ENCODE results near the gene HNRNPUL1.

DNA sequence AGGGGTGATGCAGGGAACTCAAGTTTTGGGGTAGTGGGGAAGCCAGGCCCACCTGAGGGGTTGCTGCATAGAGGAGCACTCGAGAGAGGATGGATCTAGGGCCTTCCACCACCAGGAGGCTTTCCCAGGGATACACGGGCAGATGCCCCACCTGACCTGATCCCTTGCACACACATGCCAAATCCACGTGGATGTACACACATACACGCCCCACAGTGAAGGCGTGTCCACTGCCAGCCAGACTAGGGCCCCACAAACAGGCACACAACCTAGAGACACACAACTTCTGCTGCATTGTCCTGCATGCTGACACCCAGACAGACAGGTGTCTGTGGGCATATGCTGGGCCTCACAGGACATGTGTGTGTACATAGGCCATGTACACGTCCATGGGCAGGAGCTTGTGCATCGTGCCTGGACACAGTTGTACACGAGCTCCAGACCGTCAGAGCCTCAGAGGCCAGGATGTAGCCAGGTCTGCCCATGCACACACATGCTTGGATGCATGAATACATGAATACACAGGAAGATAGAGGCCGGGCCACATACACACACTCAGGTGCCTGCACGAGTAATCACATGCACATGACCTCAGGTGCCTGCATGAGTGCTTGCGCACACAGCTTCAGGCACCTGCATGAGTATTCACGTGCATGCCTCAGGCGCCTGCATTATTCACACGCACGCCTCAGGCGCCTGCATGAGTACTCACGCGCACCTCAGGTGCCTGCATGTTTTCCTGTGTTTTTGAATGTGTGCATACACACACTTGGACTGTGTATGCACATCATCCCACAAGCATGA lies 54.7 kb downstream of the HNRNPUL1 start:
- TF ChIP-seq, protein P1, sequence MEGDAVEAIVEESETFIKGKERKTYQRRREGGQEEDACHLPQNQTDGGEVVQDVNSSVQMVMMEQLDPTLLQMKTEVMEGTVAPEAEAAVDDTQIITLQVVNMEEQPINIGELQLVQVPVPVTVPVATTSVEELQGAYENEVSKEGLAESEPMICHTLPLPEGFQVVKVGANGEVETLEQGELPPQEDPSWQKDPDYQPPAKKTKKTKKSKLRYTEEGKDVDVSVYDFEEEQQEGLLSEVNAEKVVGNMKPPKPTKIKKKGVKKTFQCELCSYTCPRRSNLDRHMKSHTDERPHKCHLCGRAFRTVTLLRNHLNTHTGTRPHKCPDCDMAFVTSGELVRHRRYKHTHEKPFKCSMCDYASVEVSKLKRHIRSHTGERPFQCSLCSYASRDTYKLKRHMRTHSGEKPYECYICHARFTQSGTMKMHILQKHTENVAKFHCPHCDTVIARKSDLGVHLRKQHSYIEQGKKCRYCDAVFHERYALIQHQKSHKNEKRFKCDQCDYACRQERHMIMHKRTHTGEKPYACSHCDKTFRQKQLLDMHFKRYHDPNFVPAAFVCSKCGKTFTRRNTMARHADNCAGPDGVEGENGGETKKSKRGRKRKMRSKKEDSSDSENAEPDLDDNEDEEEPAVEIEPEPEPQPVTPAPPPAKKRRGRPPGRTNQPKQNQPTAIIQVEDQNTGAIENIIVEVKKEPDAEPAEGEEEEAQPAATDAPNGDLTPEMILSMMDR (IDR thresholded peaks at IDR 0.05) = no peak
- no peak for TF ChIP-seq POLR2A (IDR thresholded peaks at IDR 0.05)
- no peak for TF ChIP-seq POLR2AphosphoS5 (IDR thresholded peaks at IDR 0.05; ENCODE audit: insufficient read depth in 1 of 2, low read depth in 1 of 2)

Measured in vagina (tissue), 2 donors.